ENCODE measurements around the gene TEX35.

TEX35 gene

GRCh38 chr1:178540204-178540603 lies 27.3 kb downstream of the TEX35 start:
- no peak overlapping the region for H3K4me3 ChIP-seq (ENCODE audit: low read depth, low read length, poor library complexity, severe bottlenecking)
- H3K4me2 ChIP-seq (ENCODE audit: low read length) = peak overlapping the region; percentile 21; the same call in 1 of the 2 replicates
- no peaks in the 10 kb centered on the region for H3K27me3 ChIP-seq (ENCODE audit: insufficient read depth, low read length)
- H3K9ac ChIP-seq (ENCODE audit: low read length) = no peak overlapping the region
- no peaks in the 10 kb centered on the region for H4K20me1 ChIP-seq (ENCODE audit: insufficient read depth, low read length)
- H3F3A ChIP-seq (ENCODE audit: insufficient read depth, low read length) = no peaks in the 10 kb centered on the region
- H3K9me2 ChIP-seq (ENCODE audit: low read depth, low read length) = no peaks in the 10 kb centered on the region
- peaks cover 45% of the 10 kb centered on the region for H3K4me1 ChIP-seq (ENCODE audit: insufficient read depth, low read length, severe bottlenecking)
- H2AFZ ChIP-seq (ENCODE audit: low read length) = no peak overlapping the region
- peaks cover 7% of the 10 kb centered on the region; the same call in 1 of the 2 replicates for H3K36me3 ChIP-seq (ENCODE audit: insufficient read depth, low read length)
- no peaks in the 10 kb centered on the region for H3K9me3 ChIP-seq (ENCODE audit: low read length)
- peak overlapping the region; percentile 0 for H3K27ac ChIP-seq (ENCODE audit: low read depth, low read length, poor library complexity, severe bottlenecking)
- TF ChIP-seq CTCF (IDR thresholded peaks at IDR 0.05; ENCODE audit: low read length) (no peak), EZH2 (IDR thresholded peaks at IDR 0.05; ENCODE audit: borderline replicate concordance, low read length) (no peak)
- H3K79me2 ChIP-seq (ENCODE audit: insufficient read depth, low read length) = peaks cover 19% of the 10 kb centered on the region

GRCh38 chr1:178540646-178541045 lies 27.7 kb downstream of the TEX35 start:
- Histone ChIP-seq H3K9ac (ENCODE audit: low read length) (no peak overlapping the region; the same call in 1 of the 2 replicates), H2AFZ (ENCODE audit: low read length) (no peak overlapping the region), H3K36me3 (ENCODE audit: insufficient read depth, low read length) (peaks cover 12% of the 10 kb centered on the region), H3K4me1 (ENCODE audit: insufficient read depth, low read length, severe bottlenecking) (peaks cover 50% of the 10 kb centered on the region), H3F3A (ENCODE audit: insufficient read depth, low read length) (no peaks in the 10 kb centered on the region), H4K20me1 (ENCODE audit: insufficient read depth, low read length) (no peaks in the 10 kb centered on the region), H3K4me2 (ENCODE audit: low read length) (peak overlapping the region; percentile 21; the same call in 1 of the 2 replicates), H3K27ac (ENCODE audit: low read depth, low read length, poor library complexity, severe bottlenecking) (peak overlapping the region; percentile 0), H3K9me3 (ENCODE audit: low read length) (no peaks in the 10 kb centered on the region), H3K4me3 (ENCODE audit: low read depth, low read length, poor library complexity, severe bottlenecking) (no peak overlapping the region), H3K9me2 (ENCODE audit: low read depth, low read length) (no peaks in the 10 kb centered on the region), H3K79me2 (ENCODE audit: insufficient read depth, low read length) (peaks cover 23% of the 10 kb centered on the region), H3K27me3 (ENCODE audit: insufficient read depth, low read length) (no peaks in the 10 kb centered on the region)
- TF ChIP-seq CTCF (IDR thresholded peaks at IDR 0.05; ENCODE audit: low read length) (no peak), EZH2 (IDR thresholded peaks at IDR 0.05; ENCODE audit: borderline replicate concordance, low read length) (no peak)

- H3K79me2 ChIP-seq (ENCODE audit: insufficient read depth, low read length) = peaks cover 30% of the 10 kb centered on the region
- H3K4me1 ChIP-seq (ENCODE audit: insufficient read depth, low read length, severe bottlenecking) = peaks cover 56% of the 10 kb centered on the region
- no peaks in the 10 kb centered on the region for H3K9me2 ChIP-seq (ENCODE audit: low read depth, low read length)
- H2AFZ ChIP-seq (ENCODE audit: low read length) = no peak overlapping the region
- peak overlapping the region; percentile 98 for H3K4me2 ChIP-seq (ENCODE audit: low read length)
- peak overlapping the region; percentile 98 for H3K9ac ChIP-seq (ENCODE audit: low read length)
- H4K20me1 ChIP-seq (ENCODE audit: insufficient read depth, low read length) = no peaks in the 10 kb centered on the region
- H3K4me3 ChIP-seq (ENCODE audit: low read depth, low read length, poor library complexity, severe bottlenecking) = peak overlapping the region; percentile 78
- TF ChIP-seq EZH2 (IDR thresholded peaks at IDR 0.05; ENCODE audit: borderline replicate concordance, low read length) (no peak), CTCF (IDR thresholded peaks at IDR 0.05; ENCODE audit: low read length) (no peak)
- peaks cover 19% of the 10 kb centered on the region for H3K36me3 ChIP-seq (ENCODE audit: insufficient read depth, low read length)
- H3K27ac ChIP-seq (ENCODE audit: low read depth, low read length, poor library complexity, severe bottlenecking) = peak overlapping the region; percentile 97
- H3F3A ChIP-seq (ENCODE audit: insufficient read depth, low read length) = no peaks in the 10 kb centered on the region
- no peaks in the 10 kb centered on the region for H3K27me3 ChIP-seq (ENCODE audit: insufficient read depth, low read length)
- no peaks in the 10 kb centered on the region for H3K9me3 ChIP-seq (ENCODE audit: low read length)
These were observed 28.5 kb downstream of the TEX35 start for GRCh38 chr1:178541379-178541778.

Measured in OCI-LY1 (cell line).